Suppressor macrophage (primary cell): ENCODE results near the gene ST8SIA2.

ENCODE experiments used
- DNase-seq, 4 experiments: peaks; one replicate each; pipeline ENCODE4 v3.0.0-alpha.2; 2020 to 2022

ST8SIA2 gene

DNA sequence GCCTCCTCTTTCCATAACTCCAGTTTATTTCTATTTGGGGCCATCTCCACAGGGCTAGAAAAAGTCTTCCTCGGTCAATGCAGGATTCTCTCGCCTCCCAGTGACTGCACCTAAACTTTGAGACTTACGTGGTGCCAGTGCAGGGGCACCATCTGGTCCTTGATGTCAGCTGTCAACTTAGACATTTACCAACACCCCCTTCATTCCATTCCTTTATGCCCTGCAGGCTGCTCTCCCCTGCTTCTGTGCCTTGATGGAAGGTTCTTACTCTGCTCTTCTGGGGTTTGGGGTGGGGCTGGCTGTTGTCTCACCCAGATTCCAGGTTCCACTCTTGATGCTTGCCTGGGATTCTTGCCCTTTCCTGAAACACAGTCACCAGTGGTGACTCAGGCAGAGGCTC is 101.8 kb downstream of the ST8SIA2 start:
- no peak for DNase-seq

DNA sequence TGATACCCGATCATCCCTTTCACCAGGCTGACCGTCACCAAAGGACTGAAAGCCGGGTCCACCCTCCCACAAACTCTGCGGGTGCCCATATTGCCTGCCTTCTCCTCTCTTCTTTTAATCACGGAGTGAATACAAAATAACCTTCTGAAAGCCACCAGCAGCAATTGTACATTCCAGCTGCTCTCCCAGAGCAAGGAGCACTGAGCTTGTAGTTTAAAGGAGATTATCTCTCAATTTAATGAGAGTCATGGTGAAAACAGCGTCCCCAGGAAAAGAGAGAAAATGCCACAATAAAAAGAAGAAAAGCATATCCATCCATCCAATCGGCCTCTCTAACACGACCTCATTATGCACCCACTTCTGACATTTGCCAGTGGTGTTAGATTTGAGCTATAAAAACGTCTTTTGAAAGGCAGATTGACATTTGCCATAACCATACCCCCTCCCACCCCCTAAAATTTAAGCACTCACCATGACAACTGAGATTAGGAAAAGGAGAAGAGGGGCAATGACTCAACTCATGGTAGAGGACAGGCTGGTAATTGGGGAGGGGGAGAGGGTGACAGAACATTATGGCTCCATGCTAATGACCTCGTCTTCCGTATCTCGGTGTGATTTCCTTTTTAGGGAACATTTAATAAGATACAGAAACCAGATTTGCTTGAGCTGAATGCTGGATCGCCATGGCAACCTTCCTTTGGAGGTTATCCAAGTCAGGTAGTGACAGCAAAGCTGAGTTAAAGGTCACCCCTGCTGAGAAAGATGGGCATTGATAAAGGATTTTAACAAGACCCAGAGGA is 106.2 kb downstream of the ST8SIA2 start:
- no peak for DNase-seq

DNA sequence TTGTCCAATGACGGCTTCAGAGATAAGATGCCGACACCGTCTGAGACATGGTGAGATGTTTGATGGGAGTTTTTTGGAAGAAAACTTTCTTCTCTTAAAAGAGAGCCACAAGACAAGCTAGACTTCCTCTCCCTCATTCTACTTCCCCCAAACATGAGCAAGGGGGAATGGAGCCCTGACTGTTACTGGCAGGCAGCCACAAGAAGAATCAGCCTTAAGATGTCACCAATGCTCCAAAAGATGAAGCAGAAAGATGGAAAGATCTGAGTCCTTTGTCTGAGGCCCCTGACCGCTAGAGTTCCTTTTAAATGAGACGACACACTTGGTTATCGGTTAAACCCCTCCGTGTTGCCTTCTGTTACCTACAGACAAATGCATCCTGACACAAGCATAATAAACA is 108.7 kb downstream of the ST8SIA2 start:
- DNase-seq = peak in 3 of 4 experiments; percentile 2 to 12 (median 7)

DNA sequence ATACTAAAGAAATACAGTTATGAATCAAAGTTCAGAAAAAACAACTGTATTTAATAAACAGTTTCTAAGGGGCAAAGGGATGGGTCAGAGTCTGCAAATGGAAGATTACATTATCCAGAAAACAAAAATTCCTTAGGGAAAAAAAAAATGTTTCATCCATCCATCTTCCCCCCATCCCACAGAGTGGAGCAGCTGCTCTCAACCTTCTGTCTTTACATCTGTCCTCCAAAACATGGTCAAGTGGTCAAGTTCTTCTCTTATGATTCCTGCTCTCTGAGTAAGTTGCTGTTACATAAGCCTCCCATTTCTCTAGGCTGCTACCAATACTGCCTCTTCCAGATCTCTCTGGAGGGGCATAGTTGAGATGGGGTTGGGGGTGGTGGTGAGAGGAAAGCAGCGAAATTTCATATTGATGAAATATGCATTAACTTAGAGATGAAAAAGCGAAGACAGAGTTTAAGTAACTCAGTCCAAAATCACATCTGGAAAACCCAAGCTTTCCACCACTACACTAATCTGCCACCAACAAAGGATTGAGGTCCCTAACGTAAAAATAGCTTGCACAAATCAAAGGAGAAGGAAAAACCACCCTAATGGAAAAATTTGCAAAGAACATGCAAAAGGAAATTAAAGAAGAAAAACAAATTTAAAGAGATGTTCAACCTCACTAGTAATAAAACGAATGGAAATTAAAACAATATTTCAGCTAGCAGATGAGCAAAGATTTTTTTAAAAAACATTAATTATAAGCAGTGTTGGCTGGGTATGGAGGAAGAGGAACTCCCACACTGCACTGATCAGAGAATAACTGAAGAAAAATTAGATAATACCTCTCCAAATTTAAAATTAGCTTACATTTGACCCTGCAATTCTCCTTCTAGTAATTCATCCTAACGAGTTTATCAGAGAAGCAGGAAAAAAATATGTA is 109.5 kb downstream of the ST8SIA2 start:
- no peak for DNase-seq

DNA sequence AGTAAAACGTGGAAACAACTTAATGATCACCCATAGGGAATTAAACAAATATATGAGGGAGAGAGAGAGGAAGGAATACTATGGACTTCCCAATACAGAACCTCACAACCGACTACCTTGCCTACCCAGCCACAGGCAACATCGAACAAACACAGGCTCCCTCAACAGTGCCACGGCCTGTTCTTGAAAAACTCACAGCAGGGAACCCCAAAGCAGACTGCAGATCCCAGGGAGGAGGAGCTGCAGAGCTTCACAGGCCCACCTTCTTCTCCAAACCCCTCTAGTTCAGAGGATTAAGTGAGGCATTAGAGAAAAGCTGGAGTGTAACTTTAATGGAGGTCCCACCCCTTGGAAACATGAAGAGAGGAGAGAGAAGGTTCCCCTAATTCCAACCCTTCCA is 110.2 kb downstream of the ST8SIA2 start:
- DNase-seq = no peak

DNA sequence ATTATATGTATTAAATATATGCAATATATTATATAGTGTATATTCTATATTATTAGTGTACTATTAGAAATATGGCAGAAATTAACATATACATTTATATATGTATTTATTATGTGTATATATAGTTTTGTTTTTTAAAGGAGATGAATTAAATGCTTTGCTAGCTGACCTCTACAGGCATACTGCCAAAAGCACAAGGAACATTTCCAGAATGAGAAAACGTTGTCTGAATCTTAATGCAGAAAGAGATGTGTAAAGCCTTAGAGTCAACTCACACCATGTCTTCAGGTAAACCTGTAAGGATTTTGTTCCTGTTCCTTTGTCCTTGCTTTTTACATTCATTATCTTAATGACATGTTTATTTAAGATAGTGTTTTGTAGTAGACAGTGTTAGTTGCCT is 111.9 kb downstream of the ST8SIA2 start:
- no peak for DNase-seq

DNA sequence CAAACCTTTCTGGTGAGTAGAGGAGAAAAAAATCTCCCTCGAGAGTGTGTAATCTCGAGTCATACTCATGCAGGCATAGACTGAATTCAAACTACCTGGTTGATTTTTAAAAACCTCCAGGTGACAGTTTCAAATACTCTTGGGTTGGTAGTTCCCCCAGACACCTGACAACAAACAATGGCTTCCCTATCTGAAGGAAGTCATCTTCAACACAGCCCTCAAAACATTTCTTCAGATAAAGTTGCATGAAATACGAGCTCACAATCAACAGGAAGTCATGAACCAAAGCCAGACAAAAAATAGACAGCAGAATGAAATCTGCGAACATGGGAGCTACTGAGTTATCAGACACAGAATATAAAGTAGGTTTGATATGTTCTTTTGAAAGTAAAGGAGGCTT is 112.8 kb downstream of the ST8SIA2 start:
- DNase-seq = no peak

DNA sequence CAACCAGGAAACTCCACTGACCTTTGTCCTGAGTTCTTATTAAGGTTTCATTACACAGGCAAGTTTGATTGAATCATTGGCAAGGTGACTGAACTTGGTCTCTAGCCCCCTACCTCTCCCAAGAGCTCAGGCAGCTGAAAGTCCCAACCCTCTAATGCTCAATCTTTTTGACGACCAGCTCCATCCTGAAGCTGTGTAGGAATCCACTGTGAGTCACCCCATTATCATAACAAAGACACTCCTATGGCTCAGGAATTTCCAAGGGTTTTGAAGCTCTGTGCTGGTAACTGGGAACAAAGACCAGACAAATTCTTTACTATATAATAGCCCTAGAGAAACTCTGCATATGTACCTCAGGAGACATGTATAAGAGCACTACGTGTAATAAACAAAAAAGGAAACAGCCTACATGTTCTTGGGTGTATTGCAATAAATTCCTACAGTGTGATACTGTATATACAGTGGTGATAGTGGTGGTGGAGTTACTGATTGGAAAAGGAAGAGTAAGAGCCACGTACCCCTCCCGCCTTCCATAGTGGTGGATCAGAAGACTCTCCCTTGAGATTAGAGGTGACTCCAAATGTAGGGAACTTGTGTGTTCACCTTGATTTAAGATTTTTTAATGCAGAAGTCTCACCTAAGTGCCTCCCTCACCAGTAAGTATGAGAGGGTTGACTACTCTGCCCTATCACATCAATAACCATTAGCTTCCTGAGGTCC is 116.6 kb downstream of the ST8SIA2 start:
- no peak for DNase-seq
